HUES6 (cell line): Measurements from ENCODE around the gene KCNJ10.

Source experiments
- H3K27ac ChIP-seq: 2 replicates; pipeline ENCODE4 v1.7.0; 2013; ENCODE audit warnings: low read depth, mild to moderate bottlenecking, low read length, inconsistent platforms
- H3K27me3 ChIP-seq: 2 replicates; pipeline ENCODE4 v1.6.1; 2013; ENCODE audit warnings: low read length; ENCODE audit not compliant: control insufficient read depth, insufficient read depth
- H3K36me3 ChIP-seq: 2 replicates; pipeline ENCODE4 v1.6.1; 2013; ENCODE audit warnings: low read length; ENCODE audit not compliant: control insufficient read depth, insufficient read depth
- H3K4me1 ChIP-seq: 2 replicates; pipeline ENCODE4 v1.6.1; 2013; ENCODE audit warnings: low read length; ENCODE audit not compliant: control insufficient read depth, insufficient read depth
- H3K4me3 ChIP-seq: 2 replicates; pipeline ENCODE4 v1.5.1; 2013; ENCODE audit warnings: low read depth, low read length
- H3K9ac ChIP-seq: one replicate; pipeline ENCODE4 v1.6.1; 2013; ENCODE audit warnings: mild to moderate bottlenecking, low read length
- H3K9me3 ChIP-seq: 2 replicates; pipeline ENCODE4 v1.6.1; 2013; ENCODE audit warnings: low read depth, low read length; ENCODE audit not compliant: control insufficient read depth, insufficient read depth

Gene KCNJ10

GRCh38 chr1:160018347-160018746 lies 51.6 kb downstream of the KCNJ10 start:
- no peaks in the 10 kb centered on the region for H3K27me3 ChIP-seq
- no peak overlapping the region for H3K4me3 ChIP-seq
- no peaks in the 10 kb centered on the region for H3K36me3 ChIP-seq
- H3K9ac ChIP-seq = no peak overlapping the region
- H3K27ac ChIP-seq = no peak overlapping the region
- no peaks in the 10 kb centered on the region for H3K9me3 ChIP-seq
- no peaks in the 10 kb centered on the region; the same call in 1 of the 2 replicates for H3K4me1 ChIP-seq

DNA sequence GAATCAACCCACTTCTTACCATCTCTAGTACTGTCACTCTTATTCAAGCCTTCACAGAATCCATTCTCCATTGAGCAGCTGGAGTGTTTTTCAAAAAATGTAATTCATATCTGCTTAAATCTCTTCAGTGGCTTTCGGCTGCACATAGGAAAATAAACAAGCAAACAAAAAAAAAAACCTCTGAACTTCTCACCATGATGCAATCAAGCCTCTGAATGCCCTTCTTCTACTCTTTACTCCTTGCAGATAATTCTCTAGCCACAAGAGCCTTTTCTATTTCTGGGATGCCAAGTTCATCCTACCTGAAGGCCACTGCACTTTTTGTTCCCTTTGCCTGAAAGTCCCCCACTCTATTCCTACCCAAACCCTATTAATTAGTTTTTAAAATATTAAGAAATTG lies 52.4 kb downstream of the KCNJ10 start:
- H3K9me3 ChIP-seq = no peaks in the 10 kb centered on the region
- no peaks in the 10 kb centered on the region for H3K36me3 ChIP-seq
- no peaks in the 10 kb centered on the region for H3K27me3 ChIP-seq
- no peak overlapping the region for H3K27ac ChIP-seq
- no peak overlapping the region for H3K4me3 ChIP-seq
- H3K4me1 ChIP-seq = no peaks in the 10 kb centered on the region; the same call in 1 of the 2 replicates
- H3K9ac ChIP-seq = no peak overlapping the region

DNA sequence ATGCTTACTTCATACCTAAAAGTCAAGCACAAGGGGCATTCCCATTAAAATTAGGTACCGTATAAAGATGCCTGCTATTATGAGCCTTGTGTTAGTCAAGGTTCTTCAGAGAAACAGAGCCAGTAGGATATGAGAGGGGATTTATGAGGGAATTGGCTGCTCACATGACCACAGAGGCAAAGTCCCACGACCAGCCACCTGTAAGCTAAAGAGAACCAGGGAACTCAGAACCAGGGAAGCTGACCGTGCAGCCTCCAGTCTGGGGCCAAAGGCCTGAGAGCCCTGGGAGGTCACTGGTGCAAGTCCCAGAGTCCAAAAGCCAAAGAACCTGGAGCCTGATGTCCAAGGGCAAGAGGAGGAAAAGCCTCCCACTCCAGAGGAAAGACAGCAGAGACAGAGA lies 58.2 kb downstream of the KCNJ10 start:
- Histone ChIP-seq H3K27ac (no peak overlapping the region), H3K9ac (no peak overlapping the region), H3K9me3 (no peaks in the 10 kb centered on the region), H3K4me1 (no peaks in the 10 kb centered on the region), H3K36me3 (no peaks in the 10 kb centered on the region), H3K27me3 (peaks cover 19% of the 10 kb centered on the region), H3K4me3 (no peak overlapping the region)

GRCh38 chr1:160009801-160010200 lies 60.2 kb downstream of the KCNJ10 start:
- no peaks in the 10 kb centered on the region for H3K36me3 ChIP-seq
- no peak overlapping the region for H3K9ac ChIP-seq
- no peak overlapping the region for H3K4me3 ChIP-seq
- H3K27ac ChIP-seq = no peak overlapping the region
- H3K9me3 ChIP-seq = no peaks in the 10 kb centered on the region
- H3K4me1 ChIP-seq = no peaks in the 10 kb centered on the region
- H3K27me3 ChIP-seq = peaks cover 19% of the 10 kb centered on the region

DNA sequence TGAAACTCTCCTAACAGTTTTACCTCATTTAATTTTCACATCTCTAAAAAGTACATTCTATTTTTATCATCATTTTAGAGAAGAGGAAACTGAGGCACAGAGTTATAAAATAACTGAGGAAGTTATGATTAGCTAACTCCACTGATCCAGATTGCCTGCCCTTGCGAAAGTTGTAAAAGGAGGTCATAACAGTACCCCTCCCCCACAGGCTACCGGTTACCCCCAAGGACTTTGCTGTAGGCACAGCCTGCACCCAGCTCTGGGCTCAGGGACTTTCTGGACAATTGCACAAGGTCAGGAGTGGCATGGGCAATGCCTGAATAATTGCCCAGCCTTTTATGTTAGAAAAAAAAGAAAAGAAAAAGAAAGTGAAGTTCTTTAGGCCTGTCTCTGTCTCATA lies 60.9 kb downstream of the KCNJ10 start:
- Histone ChIP-seq H3K4me1 (no peaks in the 10 kb centered on the region), H3K4me3 (no peak overlapping the region), H3K27me3 (peaks cover 19% of the 10 kb centered on the region), H3K9me3 (no peaks in the 10 kb centered on the region), H3K9ac (no peak overlapping the region), H3K36me3 (no peaks in the 10 kb centered on the region), H3K27ac (no peak overlapping the region)

- Histone ChIP-seq H3K36me3 (no peaks in the 10 kb centered on the region), H3K9me3 (no peaks in the 10 kb centered on the region), H3K9ac (no peak overlapping the region), H3K27ac (no peak overlapping the region), H3K4me1 (no peaks in the 10 kb centered on the region), H3K27me3 (peaks cover 19% of the 10 kb centered on the region), H3K4me3 (no peak overlapping the region)
Measured at GRCh38 chr1:160007577-160008200, 62.3 kb downstream of the KCNJ10 start.

DNA sequence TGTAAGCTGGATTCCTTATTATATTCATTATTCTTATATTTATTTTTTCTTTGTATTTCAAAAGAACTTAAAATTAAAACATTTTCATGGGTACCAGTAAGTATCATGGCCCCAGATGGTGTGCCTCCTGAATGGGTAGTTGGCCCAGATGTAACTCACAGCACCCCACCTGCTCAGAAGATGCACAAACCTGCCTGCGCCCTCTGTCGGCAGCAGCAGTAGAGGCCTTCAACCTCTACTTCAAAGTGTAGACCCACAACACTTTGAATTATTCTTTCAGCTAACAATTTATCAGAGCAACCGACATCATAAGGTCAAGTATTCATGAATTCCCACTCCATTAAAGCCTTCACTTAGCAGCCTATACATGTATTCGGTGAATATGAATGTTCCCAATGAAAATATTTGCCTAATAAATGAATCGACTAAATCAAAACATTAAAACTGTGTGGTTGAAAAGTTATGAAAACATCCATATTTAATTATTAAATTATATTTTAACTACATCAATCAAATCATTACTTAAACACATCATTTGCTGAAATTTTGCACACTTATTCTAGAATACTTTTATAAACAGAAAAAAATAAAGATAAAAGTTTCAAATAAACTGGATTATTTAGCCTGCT lies 63.5 kb downstream of the KCNJ10 start:
- peaks cover 16% of the 10 kb centered on the region; the same call in 1 of the 2 replicates for H3K27me3 ChIP-seq
- no peaks in the 10 kb centered on the region for H3K4me1 ChIP-seq
- no peak overlapping the region for H3K4me3 ChIP-seq
- H3K9ac ChIP-seq = no peak overlapping the region
- H3K36me3 ChIP-seq = no peaks in the 10 kb centered on the region
- H3K9me3 ChIP-seq = no peaks in the 10 kb centered on the region
- H3K27ac ChIP-seq = no peak overlapping the region

DNA sequence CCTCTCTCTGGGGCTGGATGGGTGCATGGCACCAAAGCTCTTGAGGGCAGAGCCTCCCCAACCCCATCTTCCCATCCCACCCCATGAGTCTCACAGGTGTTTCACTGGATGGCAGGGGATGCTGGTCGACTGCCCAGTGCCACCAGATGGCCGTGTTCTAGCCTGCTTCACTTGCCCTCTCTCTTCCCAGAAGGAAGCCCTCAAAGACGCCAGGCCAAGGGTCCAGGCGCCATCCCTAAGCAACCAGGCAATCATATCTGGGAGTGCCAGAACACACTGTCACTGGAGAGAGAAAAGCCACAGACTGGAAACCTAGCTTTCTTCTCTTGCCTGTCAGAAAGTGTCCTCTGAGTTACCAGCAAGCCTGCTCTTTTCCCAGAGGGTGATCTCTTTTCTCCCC lies 64.9 kb downstream of the KCNJ10 start:
- no peak overlapping the region for H3K4me3 ChIP-seq
- no peaks in the 10 kb centered on the region for H3K9me3 ChIP-seq
- no peak overlapping the region for H3K27ac ChIP-seq
- peaks cover 12% of the 10 kb centered on the region; the same call in 1 of the 2 replicates for H3K27me3 ChIP-seq
- no peak overlapping the region for H3K9ac ChIP-seq
- H3K4me1 ChIP-seq = no peaks in the 10 kb centered on the region
- no peaks in the 10 kb centered on the region for H3K36me3 ChIP-seq

- H3K9me3 ChIP-seq = no peaks in the 10 kb centered on the region
- H3K36me3 ChIP-seq = no peaks in the 10 kb centered on the region
Measured at GRCh38 chr1:160004425-160004824, 65.5 kb downstream of the KCNJ10 start.

DNA sequence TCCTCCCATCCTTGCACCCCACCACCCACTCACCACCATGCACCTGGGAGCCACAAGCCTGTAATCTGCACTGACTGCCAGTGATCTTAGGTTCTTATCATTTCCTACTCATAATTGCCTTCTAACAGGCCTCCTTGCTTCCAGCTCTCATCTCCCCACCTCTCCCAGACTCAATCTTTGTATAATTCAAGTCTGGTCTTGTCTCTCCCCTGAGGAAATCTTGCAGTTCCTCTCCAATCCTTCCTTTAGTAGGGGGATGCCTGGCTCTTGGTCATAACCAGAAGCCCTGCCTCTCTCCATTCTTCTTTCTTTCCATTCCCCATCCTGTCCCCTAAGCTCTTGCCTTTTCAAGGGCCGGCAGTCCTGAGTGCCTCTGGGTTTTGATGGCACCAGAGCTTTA lies 66.0 kb downstream of the KCNJ10 start:
- Histone ChIP-seq H3K4me3 (no peak overlapping the region), H3K27ac (no peak overlapping the region), H3K4me1 (no peaks in the 10 kb centered on the region), H3K9ac (no peak overlapping the region), H3K27me3 (peaks cover 3% of the 10 kb centered on the region; the same call in 1 of the 2 replicates), H3K9me3 (no peaks in the 10 kb centered on the region), H3K36me3 (no peaks in the 10 kb centered on the region)

More at GRCh38 chr1:160004425-160004824, 65.5 kb downstream of the KCNJ10 start:
- H3K4me3 ChIP-seq = no peak overlapping the region
- no peak overlapping the region for H3K27ac ChIP-seq
- H3K4me1 ChIP-seq = no peaks in the 10 kb centered on the region
- H3K27me3 ChIP-seq = peaks cover 8% of the 10 kb centered on the region; the same call in 1 of the 2 replicates
- no peak overlapping the region for H3K9ac ChIP-seq

- Histone ChIP-seq H3K4me1 (no peaks in the 10 kb centered on the region), H3K9me3 (no peaks in the 10 kb centered on the region), H3K4me3 (no peak overlapping the region), H3K9ac (no peak overlapping the region), H3K27me3 (0 out of 2 replicates have a peak, but pooled peaks cover 3% of the 10 kb centered on the region), H3K36me3 (no peaks in the 10 kb centered on the region), H3K27ac (no peak overlapping the region)
Measured at GRCh38 chr1:160001440-160001839, 68.5 kb downstream of the KCNJ10 start.
